Smooth muscle cell (in vitro differentiated cells): Measurements from ENCODE around the gene ABCD3. TPM values are rescaled to one million over a fixed set of nuclear protein-coding genes. Genes with fewer than 3 reads are reported as not detected.
"Not testable (repeated sequence)": the region's sequence is repeated elsewhere in the genome, so short reads cannot be mapped to it uniquely, and the experiment has no call there.

Experiments
- DNase-seq: peaks from one replicate; lab custom pipeline; 2025; ENCODE audit not compliant: unreplicated experiment; lab: John Stamatoyannopoulos, UW
- H2AFZ ChIP-seq: fragments of 200-600 bp; sonication (generic); 2 replicates; pipeline ENCODE4 v1.6.0; 2016; ENCODE audit warnings: antibody characterized with exemption, low read depth, mild to moderate bottlenecking
- H3F3A ChIP-seq: fragments of 200-600 bp; sonication (generic); 2 replicates; pipeline ENCODE4 v1.6.0; 2017; ENCODE audit warnings: antibody characterized with exemption, low read depth
- H3K27ac ChIP-seq: fragments of 200-600 bp; sonication (generic); 2 replicates; pipeline ENCODE4 v1.5.1; 2016; ENCODE audit warnings: low read depth, mild to moderate bottlenecking
- H3K27me3 ChIP-seq: fragments of 200-600 bp; sonication (generic); 2 replicates; pipeline ENCODE4 v1.6.1; 2016; ENCODE audit warnings: low read depth, mild to moderate bottlenecking
- H3K36me3 ChIP-seq: fragments of 200-600 bp; sonication (generic); 2 replicates; pipeline ENCODE4 v1.5.1; 2016; ENCODE audit warnings: low read depth
- H3K4me1 ChIP-seq: fragments of 200-600 bp; sonication (generic); 2 replicates; pipeline ENCODE4 v1.5.1; 2016; ENCODE audit warnings: low read depth
- H3K4me2 ChIP-seq: fragments of 200-600 bp; sonication (generic); 2 replicates; pipeline ENCODE4 v1.6.0; 2016; ENCODE audit warnings: mild to moderate bottlenecking
- H3K4me3 ChIP-seq: fragments of 200-600 bp; sonication (generic); 2 replicates; pipeline ENCODE4 v1.5.1; 2016; ENCODE audit warnings: mild to moderate bottlenecking
- H3K79me2 ChIP-seq: fragments of 200-600 bp; sonication (generic); 2 replicates; pipeline ENCODE4 v1.6.0; 2016; ENCODE audit warnings: low read depth, mild to moderate bottlenecking
- H3K9ac ChIP-seq: fragments of 200-600 bp; sonication (generic); 2 replicates; pipeline ENCODE4 v1.6.0; 2016; ENCODE audit warnings: low read depth
- H3K9me3 ChIP-seq: fragments of 200-600 bp; sonication (generic); replicated peaks from 2 replicates; pipeline ENCODE4 v1.5.1; 2016; ENCODE audit warnings: low read depth
- H4K20me1 ChIP-seq: fragments of 200-600 bp; sonication (generic); 2 replicates; pipeline ENCODE4 v1.6.0; 2016; ENCODE audit warnings: low read depth
- WGBS: methylation state at CpG from one replicate; pipeline ENCODE4 v1.1.7; 2016; ENCODE audit warnings: low lambda C conversion rate; 5-methylcytosine and 5-hydroxymethylcytosine counted together
- polyA plus RNA-seq: library from polyadenylated mRNA; unstranded; fragments of >200 nt; fragmentation: Nextera tagmentation; extraction: Ambion mirVana; gene quantifications from 2 replicates; pipeline ENCODE4 v1.2.1, GENCODE V29; 2016
- total RNA-seq: library from RNA; depleted of rRNA; stranded (reverse); fragments of >200 nt; gene quantifications from 2 replicates; pipeline ENCODE4 v1.2.3, GENCODE V29; 2014
- TF ChIP-seq, protein P1 (sequence below): fragments of 200-600 bp; sonication (generic); IDR thresholded peaks from 2 replicates; pipeline ENCODE4 v1.5.1; 2017; ENCODE audit warnings: borderline replicate concordance, mild to moderate bottlenecking, antibody characterized with exemption; ENCODE audit not compliant: insufficient read depth, poor library complexity, severe bottlenecking

The ABCD3 gene
- total and polyA plus RNA-seq, 2 experiments from 2014 or later, result 22.5 to 42.4 TPM

DNA sequence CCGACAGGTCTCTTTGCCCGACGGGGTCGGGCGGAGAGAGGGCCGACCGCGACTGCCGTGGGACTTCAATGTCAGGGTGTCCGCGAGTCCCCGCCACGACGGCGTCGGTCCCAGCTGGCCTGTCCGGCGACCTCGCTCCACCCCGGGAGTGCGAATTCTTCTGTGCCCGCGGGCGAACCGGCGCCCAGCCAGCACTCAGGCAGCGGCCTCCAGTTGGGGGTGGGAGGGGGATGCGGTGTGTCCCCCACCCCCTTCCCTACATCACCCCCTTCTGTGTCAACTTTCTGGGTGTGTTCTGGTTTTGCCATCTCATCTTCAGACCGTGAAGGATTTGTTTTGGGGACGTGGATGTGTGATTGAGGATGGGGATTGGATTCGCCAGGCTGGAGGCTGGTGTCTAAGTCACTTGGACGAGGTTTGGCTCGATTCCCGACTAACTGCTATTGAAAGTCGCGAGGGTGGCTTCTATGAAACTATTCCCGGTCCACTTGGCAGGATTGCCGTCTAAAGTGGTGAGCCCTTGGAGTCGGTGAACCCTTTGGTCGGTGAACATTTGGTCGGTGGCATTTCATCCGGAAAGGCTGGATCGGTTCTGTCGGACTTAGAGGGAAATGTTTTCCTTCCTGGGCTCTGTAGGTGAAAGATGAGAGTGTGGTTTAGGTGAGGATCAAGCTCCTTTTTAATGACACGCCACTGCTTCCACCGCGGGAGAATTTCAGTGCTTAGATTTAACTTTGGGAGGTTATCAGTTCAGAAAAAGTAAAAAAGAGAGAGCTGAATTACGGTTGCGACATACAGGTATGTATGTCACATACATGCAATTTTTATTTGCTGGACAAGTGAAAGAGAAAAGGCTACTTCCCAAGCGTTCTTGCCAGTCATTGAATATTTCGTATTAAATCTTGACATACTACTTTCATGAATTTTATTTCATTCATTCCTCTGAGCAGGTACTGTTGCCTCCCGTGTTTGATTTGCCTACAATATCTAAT lies 771 bp downstream of the ABCD3 start:
- DNase-seq, result peak; percentile 28
- Histone ChIP-seq H3F3A (no peaks in the 10 kb centered on the region), H3K27me3 (no peaks in the 10 kb centered on the region), H4K20me1 (peaks cover 52% of the 10 kb centered on the region), H3K4me1 (peaks cover 21% of the 10 kb centered on the region), H2AFZ (peak overlapping the region; percentile 88), H3K9ac (peak overlapping the region; percentile 82), H3K4me2 (peak overlapping the region; percentile 90), H3K9me3 (no peaks in the 10 kb centered on the region), H3K27ac (peak overlapping the region; percentile 51), H3K4me3 (peak overlapping the region; percentile 83), H3K36me3 (no peaks in the 10 kb centered on the region), H3K79me2 (peaks cover 52% of the 10 kb centered on the region)
- WGBS, result 5% methylated on average over 52 of the region's 52 CpGs
- TF ChIP-seq, protein P1, sequence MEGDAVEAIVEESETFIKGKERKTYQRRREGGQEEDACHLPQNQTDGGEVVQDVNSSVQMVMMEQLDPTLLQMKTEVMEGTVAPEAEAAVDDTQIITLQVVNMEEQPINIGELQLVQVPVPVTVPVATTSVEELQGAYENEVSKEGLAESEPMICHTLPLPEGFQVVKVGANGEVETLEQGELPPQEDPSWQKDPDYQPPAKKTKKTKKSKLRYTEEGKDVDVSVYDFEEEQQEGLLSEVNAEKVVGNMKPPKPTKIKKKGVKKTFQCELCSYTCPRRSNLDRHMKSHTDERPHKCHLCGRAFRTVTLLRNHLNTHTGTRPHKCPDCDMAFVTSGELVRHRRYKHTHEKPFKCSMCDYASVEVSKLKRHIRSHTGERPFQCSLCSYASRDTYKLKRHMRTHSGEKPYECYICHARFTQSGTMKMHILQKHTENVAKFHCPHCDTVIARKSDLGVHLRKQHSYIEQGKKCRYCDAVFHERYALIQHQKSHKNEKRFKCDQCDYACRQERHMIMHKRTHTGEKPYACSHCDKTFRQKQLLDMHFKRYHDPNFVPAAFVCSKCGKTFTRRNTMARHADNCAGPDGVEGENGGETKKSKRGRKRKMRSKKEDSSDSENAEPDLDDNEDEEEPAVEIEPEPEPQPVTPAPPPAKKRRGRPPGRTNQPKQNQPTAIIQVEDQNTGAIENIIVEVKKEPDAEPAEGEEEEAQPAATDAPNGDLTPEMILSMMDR, result no peak

DNA sequence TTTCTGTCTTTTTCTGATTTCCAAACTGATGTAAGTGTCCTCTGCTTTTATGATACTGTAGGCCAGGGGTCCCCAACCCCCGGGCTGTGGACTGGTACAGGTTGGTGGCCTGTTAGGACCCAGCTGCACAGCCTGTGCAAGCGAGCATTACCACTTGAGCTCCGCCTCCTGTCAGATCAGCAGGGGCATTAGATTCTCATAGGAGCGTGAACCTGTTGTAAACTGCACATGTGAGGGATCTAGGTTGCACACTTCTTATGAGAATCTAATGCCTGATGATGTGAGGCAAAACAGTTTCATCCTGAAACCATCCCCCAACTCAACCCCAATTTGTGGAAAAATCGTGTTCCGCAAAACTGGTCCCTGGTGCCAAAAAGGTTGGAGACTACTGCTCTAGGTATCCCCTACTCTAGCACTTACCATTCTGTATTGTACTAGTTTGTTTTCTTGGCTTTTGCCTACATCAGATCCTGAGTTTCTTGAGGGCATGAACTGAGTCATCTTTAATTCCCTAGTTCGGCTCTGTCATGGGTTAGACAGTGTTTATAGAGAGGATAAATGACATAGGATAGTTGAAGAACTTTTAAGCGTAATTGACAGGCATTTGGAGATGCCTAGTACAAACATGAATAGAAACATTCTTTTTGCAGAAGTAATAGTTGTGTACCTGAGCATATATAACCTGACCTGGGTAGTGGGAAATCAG lies 4.1 kb downstream of the ABCD3 start:
- no peak overlapping the region for H2AFZ ChIP-seq
- no peak overlapping the region for H3K4me3 ChIP-seq
- H3K36me3 ChIP-seq, result no peaks in the 10 kb centered on the region
- H3K4me2 ChIP-seq, result peak overlapping the region; percentile 57
- no peak for DNase-seq
- 77% methylated on average over 8 of the region's 8 CpGs for WGBS
- no peak overlapping the region for H3K9ac ChIP-seq
- H3K4me1 ChIP-seq, result peaks cover 21% of the 10 kb centered on the region
- TF ChIP-seq, protein P1, result no peak
- no peaks in the 10 kb centered on the region for H3K9me3 ChIP-seq
- no peak overlapping the region for H3K27ac ChIP-seq
- peaks cover 85% of the 10 kb centered on the region for H3K79me2 ChIP-seq
- no peaks in the 10 kb centered on the region for H3K27me3 ChIP-seq
- no peaks in the 10 kb centered on the region for H3F3A ChIP-seq
- H4K20me1 ChIP-seq, result peaks cover 84% of the 10 kb centered on the region

DNA sequence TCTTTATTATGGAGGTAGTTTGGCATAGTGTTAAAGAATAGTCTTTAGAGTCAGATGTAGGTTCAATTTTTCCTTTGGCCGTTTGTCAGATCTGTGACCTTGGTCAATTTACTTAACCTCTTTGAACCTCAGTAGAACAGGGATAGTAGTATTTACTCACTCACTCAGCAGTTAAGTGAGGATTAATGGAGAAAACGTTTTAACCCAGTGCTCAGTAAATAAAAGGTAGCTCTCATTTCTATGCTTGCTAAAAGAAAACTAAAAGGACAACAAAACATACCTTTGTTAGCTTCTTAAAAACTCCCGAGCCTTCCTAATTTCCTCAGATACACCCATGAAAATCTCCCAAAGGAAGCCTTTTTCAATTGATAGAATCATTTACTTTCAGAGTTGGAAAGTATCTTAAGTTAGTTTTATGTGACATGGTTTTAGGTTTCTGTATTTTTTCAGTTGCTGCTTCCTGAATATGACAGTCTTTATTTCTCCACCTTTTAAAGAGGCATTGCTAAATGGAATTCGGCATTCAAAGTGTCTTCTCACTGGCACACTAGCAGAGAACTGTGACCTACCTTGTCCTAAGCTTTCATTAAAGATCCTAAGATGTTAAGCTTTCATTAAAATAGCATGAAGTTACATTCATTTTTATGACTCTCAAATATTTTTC lies 7.8 kb downstream of the ABCD3 start:
- Histone ChIP-seq H3K9ac (no peak overlapping the region), H3K36me3 (no peaks in the 10 kb centered on the region), H3K27ac (no peak overlapping the region), H2AFZ (no peak overlapping the region), H3K4me3 (peak overlapping the region; percentile 24), H4K20me1 (peaks cover 93% of the 10 kb centered on the region), H3K27me3 (no peaks in the 10 kb centered on the region), H3K4me2 (no peak overlapping the region), H3K4me1 (peaks cover 6% of the 10 kb centered on the region), H3K79me2 (peaks cover 98% of the 10 kb centered on the region), H3K9me3 (no peaks in the 10 kb centered on the region), H3F3A (no peaks in the 10 kb centered on the region)
- TF ChIP-seq, protein P1, result no peak
- DNase-seq, result no peak
- WGBS, result 55% methylated on average over 4 of the region's 4 CpGs

DNA sequence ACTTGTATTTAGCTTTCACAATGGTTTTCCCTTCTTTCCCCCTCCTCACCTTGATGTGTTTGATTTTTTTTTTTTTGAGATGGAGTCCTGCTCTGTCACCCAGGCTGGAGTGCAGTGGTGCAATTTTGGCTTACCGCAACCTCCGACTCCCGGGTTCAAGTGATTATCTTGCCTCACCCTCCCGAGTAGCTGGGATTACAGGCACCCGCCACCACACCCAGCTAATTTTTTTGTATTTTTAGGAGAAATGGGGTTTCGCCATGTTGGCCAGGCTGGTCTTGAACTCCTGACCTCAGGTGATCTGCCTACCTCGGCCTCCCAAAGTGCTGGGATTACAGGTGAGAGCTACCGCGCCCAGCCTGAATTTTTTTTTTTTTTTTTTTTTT lies 8.3 kb downstream of the ABCD3 start:
- H3K4me3 ChIP-seq, H2AFZ ChIP-seq, H3K27me3 ChIP-seq, H3F3A ChIP-seq, H3K36me3 ChIP-seq, H3K9me3 ChIP-seq, H3K4me2 ChIP-seq, DNase-seq, H3K4me1 ChIP-seq, H3K9ac ChIP-seq, H3K27ac ChIP-seq: not testable (repeated sequence)
- H4K20me1 ChIP-seq, result peaks cover 92% of the 10 kb centered on the region
- 94% methylated on average over 9 of the region's 9 CpGs for WGBS
- peaks cover 98% of the 10 kb centered on the region for H3K79me2 ChIP-seq
